GM19438 (cell line): ENCODE results near the gene TSPAN13.

ENCODE experiments used
- ATAC-seq: cut with Tn5 transposase; IDR thresholded peaks from one replicate; pipeline ENCODE4 v1.9.1; 2021; ENCODE audit warnings: low read depth; ENCODE audit not compliant: unreplicated experiment

TSPAN13 gene

GRCh38 chr7:16753102-16753931, at the start of gene TSPAN13:
Gene TSPAN13 (plus strand): TSS chr7:16753755. CDS start chr7:16753968, 213 bp downstream.
- peak; percentile 82 for ATAC-seq

DNA sequence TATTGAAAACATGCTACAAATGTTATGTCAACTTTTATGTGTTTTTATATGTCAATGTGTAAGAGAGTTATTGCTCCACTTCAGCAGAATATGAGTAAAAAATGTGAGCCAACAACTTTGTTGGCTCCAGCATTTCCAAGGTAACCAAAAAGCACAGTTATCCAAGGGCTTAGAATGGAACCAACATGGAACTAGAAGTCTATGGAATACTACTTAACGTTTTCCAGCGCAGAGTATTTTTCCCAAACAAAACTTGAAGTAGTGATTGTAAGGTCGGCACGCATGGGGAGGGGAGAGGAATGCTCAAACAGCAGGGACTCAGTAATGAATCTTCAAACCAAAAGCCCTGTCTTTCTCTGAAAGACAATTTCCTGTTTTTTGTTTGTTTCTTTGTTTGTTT, 45.0 kb upstream of the TSPAN13 start:
- ATAC-seq = no peak

DNA sequence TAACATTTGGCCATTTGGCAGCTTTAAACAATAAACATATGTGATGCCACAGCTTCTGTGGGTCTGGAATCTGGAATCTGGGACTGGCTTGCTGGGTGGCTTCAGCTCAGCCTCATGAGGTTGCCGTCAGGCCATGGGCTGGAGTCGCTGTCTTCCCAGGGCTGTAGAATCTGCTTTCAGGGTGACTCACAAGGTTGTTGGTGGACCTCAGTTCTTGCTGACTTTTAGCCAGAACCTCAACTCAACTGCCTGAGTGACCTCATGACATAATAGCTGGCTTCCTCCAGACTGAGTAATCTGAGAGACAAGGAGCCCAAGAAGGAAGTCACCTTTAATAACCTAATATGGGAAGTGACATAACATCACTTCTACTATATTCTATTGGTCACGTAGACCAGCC, 44.6 kb upstream of the TSPAN13 start:
- no peak for ATAC-seq

GRCh38 chr7:16710651-16711050, 42.9 kb upstream of the TSPAN13 start:
- ATAC-seq = no peak

DNA sequence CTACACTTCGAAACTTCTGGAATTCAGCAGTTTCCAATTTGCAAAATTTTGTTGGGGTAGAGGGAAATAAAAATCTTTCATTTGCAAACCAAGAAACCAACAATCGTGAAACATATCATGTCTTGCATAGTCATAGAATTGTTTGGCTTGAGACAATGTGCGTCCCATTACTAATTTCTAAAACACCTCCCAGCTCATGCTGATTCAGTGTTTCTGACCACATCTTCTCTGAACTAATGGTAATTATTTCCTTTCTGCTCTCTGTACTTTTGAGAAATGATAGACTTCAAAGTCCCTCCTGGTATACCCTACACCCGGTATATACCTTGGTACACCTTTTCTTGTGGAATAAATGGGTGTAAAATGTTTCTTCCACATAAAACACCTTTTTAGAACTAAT, 41.8 kb upstream of the TSPAN13 start:
- no peak for ATAC-seq

DNA sequence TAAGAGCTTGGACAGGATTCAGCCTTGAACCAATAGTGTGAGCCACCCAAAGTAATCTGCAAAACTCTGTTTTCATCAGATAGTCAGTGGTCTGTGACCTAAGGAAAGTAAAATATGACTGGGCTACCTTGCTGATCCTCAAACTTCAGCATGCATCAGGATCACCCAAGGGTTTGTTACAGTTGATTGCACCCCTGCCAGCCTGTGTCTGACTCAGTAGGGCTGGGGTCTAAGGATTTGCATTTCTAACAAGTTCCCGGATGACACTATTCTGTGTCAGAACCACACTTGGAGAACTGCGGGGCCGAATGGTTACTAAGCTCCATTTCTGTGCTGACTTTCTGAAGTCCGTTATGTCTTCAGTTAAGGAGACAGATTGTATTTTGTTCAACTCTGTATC, 40.6 kb upstream of the TSPAN13 start:
- no peak for ATAC-seq

- no peak for ATAC-seq
Measured at GRCh38 chr7:16715928-16716327, 37.6 kb upstream of the TSPAN13 start.

DNA sequence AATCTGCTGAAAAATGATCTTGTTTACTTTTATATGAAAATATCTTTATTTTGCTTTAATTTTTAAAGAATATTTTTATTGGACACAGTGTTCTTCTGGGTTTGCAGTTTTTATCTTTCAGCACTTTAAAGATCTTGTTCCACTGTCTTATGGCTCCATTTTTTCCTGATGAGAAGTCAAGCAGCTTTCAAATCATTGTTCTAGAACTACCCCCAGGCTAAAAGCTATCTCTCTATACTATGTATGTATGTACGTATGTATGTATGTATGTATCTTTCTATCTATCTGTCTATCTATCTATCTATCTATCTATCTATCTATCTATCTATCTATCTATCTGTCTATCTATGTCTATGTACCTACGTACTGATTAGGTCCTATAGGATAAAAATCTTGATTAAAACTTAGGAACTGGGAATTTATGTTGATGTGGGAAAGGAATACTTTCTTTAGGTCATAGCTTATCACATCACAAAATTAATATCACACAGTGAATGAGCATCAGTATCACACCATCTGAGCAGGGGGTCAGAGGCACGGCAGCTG, 35.4 kb upstream of the TSPAN13 start:
- no peak for ATAC-seq

DNA sequence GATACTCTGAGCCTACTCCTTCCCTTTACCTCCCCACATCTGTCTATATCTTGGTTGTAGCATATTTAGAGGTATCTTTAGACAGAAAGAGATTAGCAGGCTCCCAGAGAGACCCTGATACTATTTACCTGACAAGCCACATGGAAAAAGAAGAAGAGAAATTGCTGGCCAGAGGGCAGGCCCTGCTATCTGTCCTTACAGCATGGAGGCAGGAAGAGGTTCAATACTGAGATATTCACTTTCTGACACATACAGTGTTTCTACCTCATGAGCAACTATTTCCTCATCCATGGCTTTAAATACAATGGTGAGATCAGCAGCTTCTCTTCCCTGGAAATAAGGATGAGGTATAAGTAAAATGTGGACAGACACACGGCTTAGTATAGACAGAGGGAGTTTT, 33.9 kb upstream of the TSPAN13 start:
- ATAC-seq = no peak

GRCh38 chr7:16721541-16721940, 32.0 kb upstream of the TSPAN13 start:
- ATAC-seq = no peak

GRCh38 chr7:16724344-16724743, 29.2 kb upstream of the TSPAN13 start:
- ATAC-seq = no peak

GRCh38 chr7:16726189-16726588, 27.4 kb upstream of the TSPAN13 start:
- no peak for ATAC-seq

DNA sequence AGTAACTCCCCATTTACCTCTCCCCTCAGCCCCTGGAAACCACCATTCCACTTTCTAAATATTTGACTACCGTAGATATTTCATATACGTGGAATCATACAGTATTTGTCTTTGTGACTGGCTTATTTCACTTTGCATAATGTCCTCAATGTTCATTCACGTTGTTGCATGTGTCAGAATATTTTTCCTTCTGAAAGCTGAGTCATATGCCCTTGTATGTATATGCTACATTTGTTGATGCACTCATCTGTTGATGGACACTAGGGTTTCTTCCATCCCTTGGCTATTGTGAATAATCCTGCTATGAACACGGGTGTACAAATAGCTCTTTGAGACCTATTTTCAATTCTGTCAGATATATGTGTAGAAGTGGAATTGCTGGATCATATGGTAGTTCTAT, 25.8 kb upstream of the TSPAN13 start:
- no peak for ATAC-seq

- no peak for ATAC-seq
Measured at GRCh38 chr7:16728811-16729210, 24.7 kb upstream of the TSPAN13 start.

GRCh38 chr7:16729541-16729940, 24.0 kb upstream of the TSPAN13 start:
- no peak for ATAC-seq

GRCh38 chr7:16730937-16731336, 22.6 kb upstream of the TSPAN13 start:
- no peak for ATAC-seq

- no peak for ATAC-seq
Measured at GRCh38 chr7:16732828-16733227, 20.7 kb upstream of the TSPAN13 start.

GRCh38 chr7:16734148-16734726, 19.3 kb upstream of the TSPAN13 start:
- no peak for ATAC-seq

- no peak for ATAC-seq
Measured at GRCh38 chr7:16735020-16735419, 18.5 kb upstream of the TSPAN13 start.

GRCh38 chr7:16738011-16738688, 15.4 kb upstream of the TSPAN13 start:
- no peak for ATAC-seq

GRCh38 chr7:16739863-16740622, 13.5 kb upstream of the TSPAN13 start:
- ATAC-seq = no peak
